Neural progenitor cell (in vitro differentiated cells): ENCODE results near the gene MACROD2. TPM values are rescaled to one million over a fixed set of nuclear protein-coding genes. Genes with fewer than 3 reads are reported as not detected.

Experiments
- DNase-seq: peaks from one replicate; pipeline ENCODE4 v3.0.0-alpha.2; 2016; ENCODE audit warnings: low spot score
- H2AFZ ChIP-seq: fragments of 200-600 bp; sonication (generic); replicated peaks from 2 replicates; pipeline ENCODE4 v1.6.1; 2016; ENCODE audit warnings: antibody characterized with exemption
- H3F3A ChIP-seq: fragments of 200-600 bp; sonication (generic); 2 replicates; pipeline ENCODE4 v1.6.1; 2016; ENCODE audit warnings: antibody characterized with exemption, low read depth
- H3K27ac ChIP-seq: fragments of 200-600 bp; sonication (generic); 2 replicates; pipeline ENCODE4 v1.5.1; 2016; ENCODE audit warnings: mild to moderate bottlenecking
- H3K27me3 ChIP-seq: fragments of 200-600 bp; sonication (generic); 2 replicates; pipeline ENCODE4 v1.6.1; 2016; ENCODE audit warnings: mild to moderate bottlenecking, moderate library complexity
- H3K36me3 ChIP-seq: fragments of 200-600 bp; sonication (generic); 2 replicates; pipeline ENCODE4 v1.5.1; 2016
- H3K4me1 ChIP-seq: fragments of 200-600 bp; sonication (generic); 2 replicates; pipeline ENCODE4 v1.6.1; 2016; ENCODE audit warnings: mixed run types
- H3K4me2 ChIP-seq: fragments of 200-600 bp; sonication (generic); 2 replicates; pipeline ENCODE4 v1.6.1; 2016
- H3K4me3 ChIP-seq: fragments of 200-600 bp; sonication (generic); 2 replicates; pipeline ENCODE4 v1.5.1; 2016
- H3K79me2 ChIP-seq: fragments of 200-600 bp; sonication (generic); 2 replicates; pipeline ENCODE4 v1.6.1; 2016; ENCODE audit warnings: low read depth
- H3K9ac ChIP-seq: fragments of 200-600 bp; sonication (generic); 2 replicates; pipeline ENCODE4 v1.6.1; 2016
- H3K9me3 ChIP-seq: fragments of 200-600 bp; sonication (generic); 2 replicates; pipeline ENCODE4 v1.5.1; 2016; ENCODE audit warnings: low read depth
- H4K20me1 ChIP-seq: fragments of 200-600 bp; sonication (generic); 2 replicates; pipeline ENCODE4 v1.6.1; 2016; ENCODE audit warnings: low read depth
- H3K27ac Mint-ChIP-seq: 3 replicates; pipeline ENCODE4 v1.8.0; 2021; ENCODE audit warnings: mixed read lengths
- H3K27me3 Mint-ChIP-seq: 2 replicates; pipeline ENCODE4 v1.8.0; 2022; ENCODE audit warnings: low read depth, mild to moderate bottlenecking, inconsistent platforms, moderate library complexity, mixed read lengths; ENCODE audit not compliant: insufficient read depth
- H3K36me3 Mint-ChIP-seq: 3 replicates; pipeline ENCODE4 v1.8.0; 2021; ENCODE audit warnings: mixed read lengths
- H3K4me1 Mint-ChIP-seq: 3 replicates; pipeline ENCODE4 v1.8.0; 2021; ENCODE audit warnings: mixed read lengths
- H3K4me3 Mint-ChIP-seq: 3 replicates; pipeline ENCODE4 v1.8.0; 2021; ENCODE audit warnings: mild to moderate bottlenecking, moderate library complexity, mixed read lengths
- H3K9me3 Mint-ChIP-seq: 3 replicates; pipeline ENCODE4 v1.8.0; 2020; ENCODE audit warnings: mixed read lengths
- EZH2 ChIP-seq: fragments of 200-600 bp; sonication (generic); IDR thresholded peaks from 2 replicates; pipeline ENCODE4 v1.6.1; 2017; ENCODE audit warnings: antibody characterized with exemption, mild to moderate bottlenecking, moderate library complexity
- EZH2phosphoT487 ChIP-seq: fragments of 200-600 bp; sonication (generic); IDR thresholded peaks from 2 replicates; pipeline ENCODE4 v1.6.1; 2017; ENCODE audit warnings: antibody characterized with exemption
- small RNA-seq: library from RNA; depleted of rRNA; stranded (forward); fragments of <200 nt; gene quantifications from one replicate; pipeline ENCODE3, GENCODE V24; 2015
- total RNA-seq: library from RNA; depleted of rRNA; stranded (reverse); fragments of >200 nt; gene quantifications from 2 replicates; pipeline ENCODE4 v1.2.3, GENCODE V29; 2015; ENCODE audit warnings: low replicate concordance
- TF ChIP-seq, protein P1 (sequence below): fragments of 200-600 bp; sonication (generic); IDR thresholded peaks from 2 replicates; pipeline ENCODE4 v1.5.1; 2017; ENCODE audit warnings: antibody characterized with exemption, mild to moderate bottlenecking

MACROD2 gene
- total RNA-seq, 1 donor from 2014 or later = 11.9 TPM

DNA sequence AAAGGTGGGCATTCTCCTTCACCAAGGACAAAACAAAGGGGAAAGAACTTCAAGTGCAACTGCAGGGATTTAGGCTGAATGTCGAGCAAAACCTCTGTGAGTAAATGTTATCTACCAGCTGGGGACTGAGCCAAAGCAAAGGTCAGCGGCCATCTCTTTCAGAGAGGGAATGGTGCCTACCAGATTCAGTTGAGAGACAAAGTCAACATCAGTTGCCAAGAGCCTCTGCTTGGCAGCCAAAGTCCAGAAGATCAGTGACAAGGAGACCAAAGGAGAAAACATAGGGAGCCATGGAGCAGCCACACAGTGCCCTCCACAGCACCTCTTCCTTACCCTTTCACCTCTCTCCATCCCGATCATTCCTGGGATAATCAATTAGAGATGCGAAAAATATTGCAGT is 2105.5 kb downstream of the MACROD2 start:
- no peaks in the 10 kb centered on the region for H3K4me1 ChIP-seq
- Mint-ChIP-seq H3K4me3 (no peak overlapping the region), H3K36me3 (no peaks in the 10 kb centered on the region), H3K27ac (no peak overlapping the region), H3K4me1 (no peaks in the 10 kb centered on the region), H3K27me3 (no peaks in the 10 kb centered on the region), H3K9me3 (no peaks in the 10 kb centered on the region)
- no peaks in the 10 kb centered on the region for H3K36me3 ChIP-seq
- no peak overlapping the region for H3K4me3 ChIP-seq
- no peaks in the 10 kb centered on the region for H3K79me2 ChIP-seq
- no peaks in the 10 kb centered on the region for H3F3A ChIP-seq
- no peak for DNase-seq
- no peak overlapping the region for H3K27ac ChIP-seq
- no peak for TF ChIP-seq EZH2phosphoT487
- TF ChIP-seq EZH2 = no peak
- TF ChIP-seq, protein P1, sequence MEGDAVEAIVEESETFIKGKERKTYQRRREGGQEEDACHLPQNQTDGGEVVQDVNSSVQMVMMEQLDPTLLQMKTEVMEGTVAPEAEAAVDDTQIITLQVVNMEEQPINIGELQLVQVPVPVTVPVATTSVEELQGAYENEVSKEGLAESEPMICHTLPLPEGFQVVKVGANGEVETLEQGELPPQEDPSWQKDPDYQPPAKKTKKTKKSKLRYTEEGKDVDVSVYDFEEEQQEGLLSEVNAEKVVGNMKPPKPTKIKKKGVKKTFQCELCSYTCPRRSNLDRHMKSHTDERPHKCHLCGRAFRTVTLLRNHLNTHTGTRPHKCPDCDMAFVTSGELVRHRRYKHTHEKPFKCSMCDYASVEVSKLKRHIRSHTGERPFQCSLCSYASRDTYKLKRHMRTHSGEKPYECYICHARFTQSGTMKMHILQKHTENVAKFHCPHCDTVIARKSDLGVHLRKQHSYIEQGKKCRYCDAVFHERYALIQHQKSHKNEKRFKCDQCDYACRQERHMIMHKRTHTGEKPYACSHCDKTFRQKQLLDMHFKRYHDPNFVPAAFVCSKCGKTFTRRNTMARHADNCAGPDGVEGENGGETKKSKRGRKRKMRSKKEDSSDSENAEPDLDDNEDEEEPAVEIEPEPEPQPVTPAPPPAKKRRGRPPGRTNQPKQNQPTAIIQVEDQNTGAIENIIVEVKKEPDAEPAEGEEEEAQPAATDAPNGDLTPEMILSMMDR = no peak
- H3K9ac ChIP-seq = no peak overlapping the region
- no peaks in the 10 kb centered on the region for H3K27me3 ChIP-seq
- H2AFZ ChIP-seq = no peak overlapping the region
- H3K9me3 ChIP-seq = no peaks in the 10 kb centered on the region
- no peak overlapping the region for H3K4me2 ChIP-seq
- H4K20me1 ChIP-seq = no peaks in the 10 kb centered on the region

Small RNA genes lying within 50 kb of the gene (small RNA-seq; reads per million reads assigned to genes)
- gene RN7SL864P = not detected
- gene RNA5SP475 = not detected
- not detected for gene RNU6-1159P
- not detected for gene RNU6-115P
- gene RNU6-228P = not detected
- not detected for gene RNU6-278P
- gene RPS3P1 = not detected

Other genes starting within 250 kb of the MACROD2 start
- gene ESF1, start 210.6 kb upstream of the MACROD2 start, total RNA-seq = 14.8 and 29.1 TPM in 2 replicates
- gene NDUFAF5, start 210.5 kb upstream of the MACROD2 start, total RNA-seq = 16.9 and 29.3 TPM in 2 replicates
- 0.77 and 2.5 TPM in 2 replicates for gene SEL1L2, start 4.9 kb upstream of the MACROD2 start, total RNA-seq